DMS114 treated with DMSO at 0.1 percent for 48 hours (cell line): ENCODE data around the gene ATRNL1.

Experiments used
- DNase-seq: peaks from one replicate; lab custom pipeline; 2025; ENCODE audit not compliant: unreplicated experiment; lab: John Stamatoyannopoulos, UW

Gene ATRNL1

GRCh38 chr10:115882021-115882420 is 788.9 kb downstream of the ATRNL1 start:
- no peak for DNase-seq

- no peak for DNase-seq
Measured at GRCh38 chr10:115883372-115883771, 790.2 kb downstream of the ATRNL1 start.

GRCh38 chr10:115884331-115884730 is 791.2 kb downstream of the ATRNL1 start:
- DNase-seq: no peak

GRCh38 chr10:115895166-115895565 is 802.0 kb downstream of the ATRNL1 start:
- DNase-seq: no peak

DNA sequence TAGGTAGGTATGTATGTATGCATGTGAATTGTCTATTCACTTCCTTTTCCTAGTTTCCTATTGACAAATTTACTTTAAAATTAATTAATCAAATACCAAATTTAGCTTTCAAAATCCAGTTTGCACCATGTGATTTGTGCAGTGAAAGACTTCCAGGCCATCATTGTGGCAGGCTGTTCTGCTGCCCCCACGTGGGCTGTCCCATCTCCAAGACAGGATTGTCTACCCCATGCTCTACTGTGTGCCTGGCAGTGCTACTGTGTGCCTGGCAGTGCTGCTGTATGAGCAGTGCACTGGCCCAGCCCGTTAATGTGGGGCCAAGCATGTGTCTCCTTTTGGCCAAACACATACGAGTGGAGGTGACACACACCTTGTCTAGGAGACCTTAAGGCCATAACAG is 805.1 kb downstream of the ATRNL1 start:
- no peak for DNase-seq

DNA sequence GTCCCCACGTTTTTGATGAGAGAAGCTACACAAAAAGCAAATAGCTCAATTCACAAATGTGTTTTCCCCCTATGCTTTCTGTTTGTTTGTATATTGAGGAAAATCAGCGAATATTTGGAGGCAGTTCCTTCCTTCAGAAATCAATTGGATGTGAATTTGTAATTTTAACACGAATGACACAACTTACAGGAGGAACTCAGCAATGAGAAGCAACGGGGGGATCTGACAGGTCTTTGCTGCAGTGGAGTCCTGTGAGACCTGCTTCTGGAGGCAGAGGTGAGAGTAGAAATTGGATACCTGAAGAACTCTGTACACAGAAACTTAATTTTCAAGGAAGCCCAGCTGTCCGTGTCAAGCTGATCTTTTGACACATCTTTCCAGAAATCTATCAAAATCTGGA is 809.4 kb downstream of the ATRNL1 start:
- no peak for DNase-seq

DNA sequence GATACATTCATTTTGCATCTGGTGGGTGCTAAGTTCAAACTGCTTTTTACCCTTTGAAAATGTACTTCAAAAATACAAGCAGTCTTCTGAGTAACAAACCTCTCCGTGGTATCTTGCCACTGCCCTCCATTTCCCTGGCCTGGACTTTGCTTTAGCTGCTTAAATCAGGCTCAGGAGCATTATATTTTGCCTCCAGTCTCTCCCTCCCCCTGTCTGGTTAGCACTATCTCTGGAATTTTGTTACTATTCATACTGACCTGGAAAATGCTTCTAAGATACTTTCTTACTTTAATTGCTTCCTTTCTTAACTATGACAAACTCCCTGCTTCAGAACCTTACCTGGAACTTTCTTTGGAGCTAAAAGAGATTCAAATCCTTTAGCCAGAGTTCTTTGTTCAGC is 810.0 kb downstream of the ATRNL1 start:
- no peak for DNase-seq

DNA sequence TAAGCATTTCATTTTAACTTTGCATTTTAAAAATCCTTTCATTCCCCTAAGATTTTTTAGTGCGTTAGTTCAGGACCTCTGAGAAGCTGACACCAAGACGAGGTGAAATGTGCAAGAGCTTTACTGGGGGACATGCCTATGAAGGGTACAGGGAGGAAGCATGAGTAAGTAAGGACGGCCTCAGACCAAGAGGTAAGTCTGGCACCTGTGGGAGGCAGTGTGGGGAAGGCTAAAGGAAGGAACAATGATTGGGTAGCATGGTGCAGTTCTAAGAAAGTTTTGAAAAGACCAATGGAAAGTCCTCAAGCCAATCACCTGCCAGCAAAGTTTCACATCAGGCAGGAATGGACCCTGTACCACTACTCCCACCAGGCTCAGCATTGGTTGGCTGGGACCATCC is 810.7 kb downstream of the ATRNL1 start:
- no peak for DNase-seq

GRCh38 chr10:115909037-115909436 is 815.9 kb downstream of the ATRNL1 start:
- no peak for DNase-seq

DNA sequence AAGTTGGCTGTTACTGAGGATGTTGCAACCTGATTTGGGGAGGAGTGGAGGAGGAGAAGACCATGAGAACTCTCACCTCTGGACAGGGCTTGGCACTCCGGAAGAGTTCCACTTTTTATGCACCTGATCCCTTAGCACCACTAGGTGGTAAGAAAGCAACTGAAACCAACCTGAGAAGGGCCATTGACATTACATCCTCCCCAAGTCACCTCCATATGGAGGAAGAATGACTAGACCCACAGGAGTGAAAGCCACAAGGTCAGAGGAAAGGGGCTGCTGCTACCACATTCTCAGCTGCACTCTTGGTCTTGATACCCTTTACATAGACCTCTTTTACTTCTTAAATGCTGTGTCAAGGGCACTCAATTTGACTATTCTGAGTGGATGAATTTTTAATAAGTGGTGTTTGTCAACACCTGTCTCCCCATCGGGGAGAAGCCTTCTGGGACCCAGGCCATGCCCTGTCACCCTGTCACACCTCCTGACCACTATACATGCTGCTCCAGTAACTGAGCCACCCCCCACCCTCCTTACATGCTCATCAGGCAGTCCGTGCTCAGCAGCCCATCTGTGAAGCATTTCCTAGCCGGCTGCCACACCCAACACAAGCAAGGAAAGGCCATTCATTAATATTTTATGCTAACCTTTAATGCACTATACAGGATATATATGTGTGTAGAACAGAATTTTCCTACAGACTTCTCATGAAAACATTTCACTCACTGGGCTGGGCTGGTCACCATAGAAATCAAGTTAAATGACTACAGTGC is 817.0 kb downstream of the ATRNL1 start:
- DNase-seq: no peak

DNA sequence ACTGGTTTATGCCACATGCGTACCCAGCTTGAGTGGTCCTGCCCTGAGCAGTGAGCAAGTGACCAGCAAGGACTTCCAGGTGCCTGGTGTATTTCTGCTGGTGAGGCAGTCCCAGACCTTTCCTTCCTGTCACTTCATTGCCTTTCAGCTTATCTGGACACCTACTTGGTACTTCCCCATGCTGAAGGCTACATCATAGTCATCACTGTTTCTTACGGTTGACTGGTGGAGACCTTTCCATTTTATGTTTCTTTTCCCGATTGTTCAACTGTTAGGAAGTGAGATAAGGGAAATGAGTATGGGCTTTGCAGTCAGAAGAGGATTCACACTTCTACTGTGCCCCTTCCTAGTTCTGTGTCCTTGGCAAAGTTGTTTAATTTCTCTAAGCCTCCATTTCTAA is 821.3 kb downstream of the ATRNL1 start:
- DNase-seq: no peak

DNA sequence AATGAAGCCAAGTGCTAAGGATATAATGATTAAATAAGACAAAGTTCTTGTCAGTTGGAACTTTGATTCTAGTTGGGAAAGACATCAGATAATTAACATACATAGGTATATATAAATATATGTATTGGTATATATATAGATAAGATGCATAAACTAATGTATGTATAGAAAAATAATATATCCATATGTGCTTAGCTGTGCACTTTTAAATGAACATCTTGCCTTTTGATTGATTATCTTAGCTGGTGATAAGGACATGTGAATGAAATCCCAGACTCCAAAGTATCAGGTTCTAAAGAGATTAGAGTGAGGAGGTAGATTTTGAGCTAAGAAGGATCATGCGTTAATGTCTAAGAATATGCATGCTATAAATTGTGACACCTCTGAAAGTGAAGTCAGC is 822.3 kb downstream of the ATRNL1 start:
- no peak for DNase-seq

DNA sequence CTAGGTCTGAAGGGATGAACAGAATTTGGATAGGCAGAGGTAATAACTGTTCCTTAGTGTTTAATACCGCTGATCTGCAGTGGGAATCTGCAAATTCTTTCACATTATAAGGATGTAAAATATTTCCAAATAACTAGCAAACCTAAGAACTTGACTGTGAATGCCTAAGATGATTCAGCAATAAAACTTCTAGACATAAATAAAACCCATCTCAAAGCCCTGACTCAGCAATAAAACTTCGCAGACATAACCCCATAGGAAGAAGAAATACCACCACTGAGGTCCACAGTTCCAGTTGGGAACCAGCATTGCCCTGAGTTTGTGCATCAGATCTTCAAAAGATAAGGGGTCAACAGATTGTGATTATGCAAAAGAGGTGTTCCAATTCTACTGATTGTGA is 825.6 kb downstream of the ATRNL1 start:
- no peak for DNase-seq

GRCh38 chr10:115921795-115922194 is 828.6 kb downstream of the ATRNL1 start:
- DNase-seq: no peak

GRCh38 chr10:115931309-115931708 is 838.1 kb downstream of the ATRNL1 start:
- no peak for DNase-seq

DNA sequence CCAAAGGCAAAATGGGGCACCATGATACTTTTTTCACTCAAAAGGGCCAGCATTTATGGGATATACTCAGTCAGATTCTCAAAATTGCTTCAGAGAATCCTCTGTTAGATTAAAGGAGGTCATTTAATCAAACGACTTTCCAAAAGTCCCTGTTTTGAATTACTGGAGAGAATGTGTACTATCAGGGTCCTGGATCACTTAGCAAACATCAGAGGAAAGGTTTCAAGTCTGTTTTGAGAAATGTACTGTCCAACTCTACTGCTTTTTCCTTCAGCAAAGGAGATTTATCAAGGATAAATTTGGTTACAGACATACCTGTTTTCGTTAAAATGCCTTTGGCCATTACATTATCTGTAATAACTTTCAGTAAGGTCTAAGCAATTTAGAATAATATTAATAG is 838.9 kb downstream of the ATRNL1 start:
- DNase-seq: no peak

GRCh38 chr10:115933098-115933497 is 839.9 kb downstream of the ATRNL1 start:
- no peak for DNase-seq

DNA sequence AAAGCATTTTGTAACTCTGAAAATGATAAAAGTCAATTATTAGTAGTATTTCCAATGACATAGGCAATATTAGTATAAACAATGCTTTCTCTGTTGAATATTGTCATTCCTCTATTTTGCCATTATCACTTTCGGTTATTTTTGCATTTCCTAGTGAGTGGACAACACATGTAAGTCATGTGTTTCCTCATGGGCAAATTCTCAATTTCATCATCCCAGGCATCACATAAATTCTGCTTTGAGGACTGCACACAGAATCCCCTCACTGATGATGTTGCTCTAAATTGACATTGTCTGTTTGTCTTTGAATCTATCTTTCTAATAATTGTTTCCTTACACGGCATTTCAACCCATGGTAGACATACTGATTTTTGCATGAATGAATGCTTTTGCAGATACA is 842.6 kb downstream of the ATRNL1 start:
- no peak for DNase-seq

DNA sequence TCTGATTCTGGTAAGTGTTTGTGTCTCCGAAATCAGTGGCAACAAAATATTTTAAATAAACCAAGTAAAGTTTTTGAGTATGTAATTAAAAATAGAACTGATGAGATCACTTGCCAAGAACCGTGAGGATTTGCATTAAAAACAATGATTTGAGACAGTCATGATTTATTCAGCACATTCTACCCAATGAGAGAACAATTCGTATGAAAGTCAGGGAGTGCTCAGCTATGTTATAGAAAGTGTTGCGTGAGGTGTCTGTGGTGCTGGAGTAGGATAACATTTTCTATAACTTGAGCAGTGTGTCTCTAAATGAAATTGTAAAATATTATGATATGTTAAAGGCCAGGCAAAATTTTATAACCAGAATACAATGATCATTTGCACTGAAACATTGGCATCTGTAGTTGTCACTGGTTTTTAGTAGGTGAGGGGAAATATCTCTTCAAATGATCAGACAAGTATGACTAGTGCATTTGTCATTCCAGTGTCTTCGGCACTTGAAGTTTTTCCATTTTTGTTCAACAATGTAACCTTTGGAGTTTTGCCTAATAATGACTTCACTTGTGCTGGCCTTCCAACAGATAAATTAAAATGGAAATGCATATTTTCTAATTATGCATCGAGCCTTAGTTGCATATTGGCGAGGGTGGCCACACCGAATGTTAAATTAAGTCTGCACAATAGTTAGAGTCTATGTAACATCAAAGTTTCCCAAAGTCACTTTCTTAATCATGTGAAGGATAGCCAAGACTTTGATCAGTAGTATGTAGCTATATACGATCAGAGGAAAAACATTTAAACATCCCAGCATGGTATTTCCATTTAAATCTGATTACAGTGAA is 844.0 kb downstream of the ATRNL1 start:
- no peak for DNase-seq

- DNase-seq: no peak
Measured at GRCh38 chr10:115937768-115938056, 844.5 kb downstream of the ATRNL1 start.

DNA sequence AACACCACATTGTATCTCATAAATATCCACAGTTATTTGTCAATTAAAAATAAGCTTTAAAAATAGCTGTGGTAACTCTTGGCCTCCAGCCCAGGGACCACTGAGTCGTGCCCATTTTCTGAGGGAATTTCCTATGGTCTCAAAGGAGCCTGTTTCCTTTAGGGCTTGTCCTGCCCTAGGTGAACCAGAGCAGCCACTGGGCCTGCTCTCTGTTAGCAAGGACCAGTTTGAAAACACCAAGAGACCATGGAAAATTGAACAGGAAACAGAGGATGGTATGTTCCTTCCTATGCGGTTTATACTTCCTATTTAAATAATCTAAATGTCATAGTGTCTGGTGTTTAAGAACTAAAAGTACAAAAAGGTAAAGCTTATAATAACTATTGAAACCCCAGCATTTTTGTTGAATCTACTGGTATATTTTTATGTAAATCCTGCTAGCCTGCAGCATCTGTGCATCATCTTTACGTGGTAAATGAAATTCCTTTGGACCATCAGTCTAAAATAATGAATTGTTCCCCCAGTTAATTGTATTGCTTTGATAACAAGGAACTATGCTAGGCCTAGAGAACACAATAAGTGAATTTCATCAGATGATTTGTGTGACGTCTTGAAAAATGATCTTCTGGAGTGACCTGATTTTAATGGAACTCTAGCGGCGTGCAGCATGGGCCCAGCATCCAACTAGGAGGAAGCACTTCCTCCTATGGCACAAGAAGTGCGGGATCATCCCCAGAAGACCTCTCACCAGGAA is 846.1 kb downstream of the ATRNL1 start:
- no peak for DNase-seq

- DNase-seq: no peak
Measured at GRCh38 chr10:115941361-115941771, 848.2 kb downstream of the ATRNL1 start.
